Psoas muscle (tissue), 8 donors: ENCODE results near the gene LDLRAD4. TPM values are rescaled to one million over a fixed set of nuclear protein-coding genes. Genes with fewer than 3 reads are reported as not detected.

Experiments used
- ATAC-seq, 4 donors: fragments of 200-7000 bp; cut with Tn5 transposase; one replicate each; pipeline ENCODE4 v1.9.1; 2020; ENCODE audit warnings: moderate library complexity in 3 of 4, mild to moderate bottlenecking in 2 of 4
- DNase-seq, 2 donors: peaks; one replicate each; pipeline ENCODE4 v3.0.0-alpha.2; 2020
- H3K27ac ChIP-seq: fragments of 200-600 bp; one replicate; pipeline ENCODE4 v1.8.0; 2022
- H3K27me3 ChIP-seq, 3 donors: fragments of 200-600 bp in 1 of 3; one replicate each; pipeline versions ENCODE4 v1.6.1 to v1.8.0; 2013 to 2022; ENCODE audit warnings: low read length in 2 of 3, mild to moderate bottlenecking in 2 of 3, moderate library complexity in 1 of 3; ENCODE audit not compliant: insufficient read depth in 3 of 3
- H3K36me3 ChIP-seq, 2 donors: fragments of 200-600 bp in 1 of 2; one replicate each; pipeline versions ENCODE4 v1.6.1 to v1.8.0; 2013 to 2022; ENCODE audit warnings: low read depth in 1 of 2, mild to moderate bottlenecking in 1 of 2, moderate library complexity in 1 of 2; ENCODE audit not compliant: insufficient read depth in 1 of 2
- H3K4me1 ChIP-seq: fragments of 200-600 bp; one replicate; pipeline ENCODE4 v1.8.0; 2022
- H3K4me3 ChIP-seq: fragments of 200-600 bp; one replicate; pipeline ENCODE4 v1.8.0; 2022; ENCODE audit warnings: mild to moderate bottlenecking
- H3K9me3 ChIP-seq: fragments of 200-600 bp; one replicate; pipeline ENCODE4 v1.8.0; 2022
- CTCF ChIP-seq: fragments of 200-600 bp; IDR thresholded peaks from one replicate; pipeline ENCODE4 v1.8.0; 2022; ENCODE audit warnings: antibody characterized with exemption
- WGBS, 3 donors: extraction: QIAGEN DNeasy Blood & Tissue Kit; methylation state at CpG; one replicate each; pipeline versions ENCODE4 v1.1.6 to v1.1.7; 2013; 5-methylcytosine and 5-hydroxymethylcytosine counted together
- intact Hi-C, 2 donors: fragments of 100-400 bp; cut with DNase I; formaldehyde crosslinking; loops; one replicate each; pipeline versions ENCODE4 v1.11.0 to v1.14.2; 2022
- polyA plus RNA-seq, 3 donors: library from polyadenylated mRNA; stranded (reverse); fragments of 200-250 nt; gene quantifications; one replicate each; pipeline ENCODE4 v1.2.3, GENCODE V29; 2013
- total RNA-seq, 4 donors: library from RNA; stranded (reverse); fragmentation: NEBNext Ultra II Directional in 2 of 4; extraction: Animal tissue kit (Norgen Biotek cat#: 25700) in 2 of 4; gene quantifications; one replicate each; pipeline versions ENCODE4 v1.2.1 to v1.2.4, GENCODE V29; 2021 to 2023
- donor health status: healthy with polysubstance abuse.
- donor health status: DM: no; HTN: no; CAD: no; lungs with moderate emphysema.
- donor health status: Bipolar disorder and iron deficiency.
- donor health status: healthy.
- donor health status: DM: yes; HTN: yes; CAD: no.
- donor health status: DM: no; HTN: no; CAD: no.
- donor health status: DM: no; HTN: no; CAD: no.
- donor health status: DM: yes; HTN: yes; CAD: no.

The LDLRAD4 gene
- total and polyA plus RNA-seq, 7 donors, result 1.8 to 13.9 (median 3.8) TPM

- Histone ChIP-seq H3K4me1 (peaks cover 40% of the 10 kb centered on the region), H3K4me3 (no peak overlapping the region), H3K27ac (no peak overlapping the region), H3K36me3 (no peaks in the 10 kb centered on the region), H3K27me3 (no peaks in the 10 kb centered on the region), H3K9me3 (no peaks in the 10 kb centered on the region)
- WGBS, 3 donors, result 91 to 95% (median 95%) methylated on average over 5 of the region's 5 CpGs
- TF ChIP-seq CTCF, result no peak
- ATAC-seq, result no peak
- no peak for DNase-seq
- intact Hi-C loops, result loop anchor here (2.0 to 10.0 kb wide), 3 partner anchors 42 to 188 kb away; no protein-coding TSS in a partner anchor
Observed at GRCh38 chr18:13226533-13227144, 8.1 kb downstream of the LDLRAD4 start.

DNA sequence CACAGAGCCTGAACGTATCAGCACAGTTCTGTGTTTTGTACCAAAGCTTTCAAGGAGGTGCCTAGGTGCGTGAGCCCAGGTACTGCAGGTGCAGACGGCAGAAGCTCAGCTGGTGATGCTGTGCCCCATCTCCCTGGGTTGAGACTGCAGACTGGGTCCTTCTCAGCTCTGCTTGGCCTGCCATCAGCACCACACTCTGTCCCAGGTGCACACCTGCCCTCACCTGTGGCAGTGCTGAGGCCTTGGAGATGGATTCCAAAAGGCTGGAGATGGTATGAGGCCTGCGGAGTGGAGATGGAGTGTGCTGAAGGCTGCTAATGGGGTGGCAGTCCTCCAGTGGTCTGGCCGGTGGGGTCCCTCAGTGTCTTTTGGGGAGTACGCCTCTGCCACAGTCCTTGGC, 9.3 kb downstream of the LDLRAD4 start:
- intact Hi-C loops, result loop anchor here (2.0 to 10.0 kb wide), 3 partner anchors 41 to 187 kb away; no protein-coding TSS in a partner anchor
- no peak for TF ChIP-seq CTCF

DNA sequence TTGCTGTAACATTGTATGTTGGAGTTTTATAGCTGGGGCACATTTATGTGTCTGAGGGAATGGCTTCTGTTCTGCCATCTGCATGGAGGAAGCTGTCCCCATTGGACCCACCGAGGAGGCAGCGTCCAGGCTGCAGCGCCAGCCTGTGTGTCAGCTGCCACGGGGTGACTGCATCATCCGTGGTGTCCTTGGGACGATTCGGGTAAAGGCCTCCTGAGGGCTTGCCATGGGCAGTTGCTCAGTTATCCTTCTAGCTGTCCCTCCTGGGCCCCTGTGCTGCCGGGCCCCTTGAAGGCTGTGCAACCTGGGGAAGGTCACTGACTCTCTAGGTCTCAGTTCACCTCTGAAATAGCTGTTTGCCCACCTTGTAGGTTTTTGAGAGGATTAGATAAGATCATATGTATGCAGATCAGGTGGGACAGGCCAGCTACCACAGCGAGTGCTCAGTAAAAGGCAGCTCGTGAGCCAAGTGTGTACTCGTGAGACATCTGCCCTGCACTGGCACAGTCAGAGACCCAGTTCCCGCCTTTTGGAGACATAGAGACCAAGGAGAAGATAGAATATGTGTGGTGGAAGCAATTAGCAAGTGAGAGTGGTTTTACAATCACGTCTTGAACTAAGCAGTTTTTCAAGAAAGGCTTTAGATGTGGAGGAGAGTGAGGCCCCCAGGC, 10.6 kb downstream of the LDLRAD4 start:
- TF ChIP-seq CTCF, result no peak
- ATAC-seq, result peak in 2 of 4 donors; percentile 57 to 58
- Histone ChIP-seq H3K9me3 (no peaks in the 10 kb centered on the region), H3K4me1 (peaks cover 22% of the 10 kb centered on the region), H3K27me3 (no peaks in the 10 kb centered on the region), H3K4me3 (no peak overlapping the region), H3K36me3 (no peaks in the 10 kb centered on the region), H3K27ac (no peak overlapping the region)
- 57 to 82% (median 63%) methylated on average over 13 of the region's 13 CpGs for WGBS, 3 donors
- intact Hi-C loops, result loop anchor here in 1 of 2 donors (10.0 kb wide), 2 partner anchors 146 to 186 kb away; no protein-coding TSS in a partner anchor
- DNase-seq, result no peak

More for the DNA sequence above, 9.3 kb downstream of the LDLRAD4 start:
- Histone ChIP-seq H3K4me3 (no peak overlapping the region), H3K27me3 (no peaks in the 10 kb centered on the region), H3K36me3 (no peaks in the 10 kb centered on the region), H3K4me1 (peaks cover 34% of the 10 kb centered on the region), H3K9me3 (no peaks in the 10 kb centered on the region), H3K27ac (no peak overlapping the region)
- 96 to 97% (median 96%) methylated on average over 6 of the region's 6 CpGs for WGBS, 3 donors
- no peak for ATAC-seq
- no peak for DNase-seq

GRCh38 chr18:13231151-13231550, 12.6 kb downstream of the LDLRAD4 start:
- Histone ChIP-seq H3K9me3 (no peaks in the 10 kb centered on the region), H3K4me1 (peaks cover 20% of the 10 kb centered on the region), H3K36me3 (no peaks in the 10 kb centered on the region), H3K27ac (no peak overlapping the region), H3K4me3 (no peak overlapping the region), H3K27me3 (no peaks in the 10 kb centered on the region)
- DNase-seq (no peak), ATAC-seq (no peak)
- 95 to 98% (median 97%) methylated on average over 17 of the region's 17 CpGs for WGBS, 3 donors
- TF ChIP-seq CTCF, result no peak
- intact Hi-C loops, result no loop called here
